Adrenal gland (tissue), 5 donors: ENCODE data around the gene ACTN2.

Experiments
- POLR2A ChIP-seq, 2 donors: fragments of 450-650 bp; IDR thresholded peaks; one replicate each; pipeline ENCODE4 v1.6.1; 2017; ENCODE audit warnings: antibody characterized with exemption in 2 of 2, mild to moderate bottlenecking in 2 of 2, moderate library complexity in 1 of 2
- TF ChIP-seq, protein P1 (sequence below), 6 experiments: fragments of 450-650 bp in 4 of 6; fragments of 200-600 bp in 2 of 6; sonication (generic) in 1 of 6; IDR thresholded peaks; 1 replicate in 5 of 6; 2 replicates in 1 of 6; pipeline versions ENCODE4 v1.5.1 to v1.8.0; 2016 to 2021; ENCODE audit warnings: antibody characterized with exemption in 6 of 6, mild to moderate bottlenecking in 2 of 6, moderate library complexity in 1 of 6
- donor health status: DM: no; HTN: no; CAD: no.

DNA sequence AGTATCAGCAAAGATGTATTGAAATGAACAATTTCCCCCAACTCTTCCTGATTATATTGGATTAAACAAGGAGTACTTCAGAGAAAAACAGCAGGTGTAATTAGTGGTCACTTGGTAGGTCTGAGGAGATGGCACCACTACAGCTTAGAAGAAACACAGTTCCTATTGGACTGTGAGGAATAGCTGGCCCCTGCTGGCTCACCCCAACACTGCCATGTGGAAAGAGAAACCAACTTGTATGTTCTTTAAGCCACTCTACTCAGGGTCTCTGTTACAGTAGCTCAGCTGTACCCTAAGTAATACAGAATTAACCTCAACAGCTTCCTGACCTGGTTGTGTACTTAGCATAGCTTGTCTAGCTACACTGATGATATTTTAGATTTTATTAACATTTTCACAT is 82.3 kb downstream of the ACTN2 start:
- no peak for TF ChIP-seq POLR2A (IDR thresholded peaks at IDR 0.05)
- TF ChIP-seq, protein P1, sequence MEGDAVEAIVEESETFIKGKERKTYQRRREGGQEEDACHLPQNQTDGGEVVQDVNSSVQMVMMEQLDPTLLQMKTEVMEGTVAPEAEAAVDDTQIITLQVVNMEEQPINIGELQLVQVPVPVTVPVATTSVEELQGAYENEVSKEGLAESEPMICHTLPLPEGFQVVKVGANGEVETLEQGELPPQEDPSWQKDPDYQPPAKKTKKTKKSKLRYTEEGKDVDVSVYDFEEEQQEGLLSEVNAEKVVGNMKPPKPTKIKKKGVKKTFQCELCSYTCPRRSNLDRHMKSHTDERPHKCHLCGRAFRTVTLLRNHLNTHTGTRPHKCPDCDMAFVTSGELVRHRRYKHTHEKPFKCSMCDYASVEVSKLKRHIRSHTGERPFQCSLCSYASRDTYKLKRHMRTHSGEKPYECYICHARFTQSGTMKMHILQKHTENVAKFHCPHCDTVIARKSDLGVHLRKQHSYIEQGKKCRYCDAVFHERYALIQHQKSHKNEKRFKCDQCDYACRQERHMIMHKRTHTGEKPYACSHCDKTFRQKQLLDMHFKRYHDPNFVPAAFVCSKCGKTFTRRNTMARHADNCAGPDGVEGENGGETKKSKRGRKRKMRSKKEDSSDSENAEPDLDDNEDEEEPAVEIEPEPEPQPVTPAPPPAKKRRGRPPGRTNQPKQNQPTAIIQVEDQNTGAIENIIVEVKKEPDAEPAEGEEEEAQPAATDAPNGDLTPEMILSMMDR (IDR thresholded peaks at IDR 0.05): no peak
